GM12892 (cell line): Measurements from ENCODE around the gene SAC3D1.

Source experiments
- DNase-seq: peaks from one replicate; pipeline ENCODE4 v3.0.0; 2011; ENCODE audit not compliant: insufficient read length
- FAIRE-seq: peaks from 2 replicates; lab custom pipeline; 2011; peaks lifted over from hg19 to GRCh38; lab: Jason Lieb, UNC
- POLR2A ChIP-seq: IDR thresholded peaks from 2 replicates; pipeline ENCODE4 v1.6.1; 2011; ENCODE audit warnings: low read depth, low read length, control low read depth
- POLR2AphosphoS5 ChIP-seq: IDR thresholded peaks from 2 replicates; pipeline ENCODE4 v1.6.1; 2011; ENCODE audit warnings: low read depth, low read length, control low read depth
- TAF1 ChIP-seq: IDR thresholded peaks from 2 replicates; pipeline ENCODE4 v1.6.1; 2011; ENCODE audit warnings: low read depth, mild to moderate bottlenecking, control low read depth, low read length, borderline replicate concordance

Gene SAC3D1

DNA sequence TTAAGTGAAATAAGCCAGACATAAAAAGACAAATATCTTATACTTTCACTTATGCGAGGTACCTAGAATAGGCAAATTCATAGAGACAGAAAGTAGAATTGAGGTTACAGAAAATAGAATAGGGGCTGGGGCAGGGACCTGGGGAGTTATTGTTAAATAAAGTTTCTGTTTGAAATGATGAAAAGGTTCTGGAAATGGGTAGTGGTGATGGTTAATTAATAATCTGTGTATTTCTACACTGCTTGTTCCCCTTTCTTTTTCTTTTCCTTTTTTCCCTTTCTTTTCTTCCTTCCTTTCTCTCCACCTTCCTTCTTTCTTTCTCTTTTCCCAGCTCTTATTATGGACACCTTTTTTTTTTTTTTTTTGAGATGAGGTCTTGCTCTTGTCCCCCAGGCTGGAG lies 14.5 kb downstream of the SAC3D1 start:
- no peak for FAIRE-seq
- no peak for TF ChIP-seq POLR2AphosphoS5
- no peak for TF ChIP-seq TAF1
- TF ChIP-seq POLR2A: no peak

DNA sequence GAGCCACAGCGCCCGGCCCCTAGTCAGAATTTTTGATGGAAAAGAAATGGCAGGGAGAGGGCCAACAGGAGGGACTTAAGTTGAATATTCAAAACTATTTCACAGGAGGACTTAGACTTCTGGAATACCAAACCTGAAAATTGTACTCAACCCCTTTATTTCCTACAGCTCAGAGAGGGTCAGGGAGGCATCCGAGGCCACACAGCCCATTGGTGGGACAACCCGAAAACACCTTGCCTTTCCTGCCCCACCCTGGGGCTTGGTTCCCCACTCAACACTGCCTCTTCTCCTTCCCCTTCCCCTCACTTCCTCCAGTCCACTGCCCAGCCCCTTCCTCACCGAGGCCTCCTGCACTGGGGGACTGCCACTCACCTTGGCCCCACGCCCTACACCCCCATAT lies 16.0 kb downstream of the SAC3D1 start:
- DNase-seq: no peak
- TF ChIP-seq TAF1 (no peak), POLR2AphosphoS5 (no peak), POLR2A (no peak)
- FAIRE-seq: no peak

More for the DNA sequence above, 14.5 kb downstream of the SAC3D1 start:
- no peak for DNase-seq

DNA sequence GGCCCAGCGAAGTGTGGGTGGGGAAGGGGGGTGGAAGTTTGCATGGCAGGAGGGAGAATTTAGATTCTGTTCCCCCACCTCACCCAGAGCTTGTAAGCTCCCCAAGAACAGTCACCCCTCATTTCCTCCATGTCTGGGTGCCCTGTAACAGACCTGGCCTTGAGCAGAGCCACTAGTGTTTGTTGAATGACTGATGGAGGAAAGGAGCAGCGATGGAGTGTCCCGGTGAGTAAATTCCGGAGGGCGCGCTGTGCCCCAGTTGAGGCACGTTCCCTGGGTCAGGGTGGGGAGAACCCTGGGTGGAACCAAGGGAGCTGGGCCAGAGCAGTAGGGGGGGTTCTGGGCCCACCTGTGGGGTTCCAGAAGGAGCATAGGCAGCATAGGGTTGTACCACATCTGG lies 16.5 kb downstream of the SAC3D1 start:
- FAIRE-seq: no peak
- TF ChIP-seq POLR2A (no peak), POLR2AphosphoS5 (no peak), TAF1 (no peak)
- no peak for DNase-seq

DNA sequence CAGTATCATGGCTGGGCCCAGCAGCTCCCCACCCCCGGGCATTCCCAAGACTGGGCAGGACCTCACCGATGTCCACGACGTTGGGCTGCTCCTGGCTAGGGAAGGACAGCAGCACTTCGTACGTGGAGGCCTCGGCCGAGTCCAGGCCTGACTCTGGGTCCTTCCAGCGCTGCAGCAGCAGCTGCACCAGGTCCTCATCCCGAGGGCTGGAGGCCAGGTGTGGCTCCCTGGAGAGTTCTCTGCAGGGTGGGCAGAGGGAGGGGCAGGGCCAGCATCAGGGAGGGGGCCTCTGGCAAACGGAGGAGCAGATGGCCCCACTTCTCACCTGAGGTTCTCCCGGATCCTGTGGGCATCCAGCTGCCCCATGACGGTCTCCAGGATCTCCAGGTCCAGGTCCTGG lies 17.0 kb downstream of the SAC3D1 start:
- DNase-seq (no peak), FAIRE-seq (no peak)
- TF ChIP-seq POLR2AphosphoS5 (no peak), POLR2A (no peak), TAF1 (no peak)

DNA sequence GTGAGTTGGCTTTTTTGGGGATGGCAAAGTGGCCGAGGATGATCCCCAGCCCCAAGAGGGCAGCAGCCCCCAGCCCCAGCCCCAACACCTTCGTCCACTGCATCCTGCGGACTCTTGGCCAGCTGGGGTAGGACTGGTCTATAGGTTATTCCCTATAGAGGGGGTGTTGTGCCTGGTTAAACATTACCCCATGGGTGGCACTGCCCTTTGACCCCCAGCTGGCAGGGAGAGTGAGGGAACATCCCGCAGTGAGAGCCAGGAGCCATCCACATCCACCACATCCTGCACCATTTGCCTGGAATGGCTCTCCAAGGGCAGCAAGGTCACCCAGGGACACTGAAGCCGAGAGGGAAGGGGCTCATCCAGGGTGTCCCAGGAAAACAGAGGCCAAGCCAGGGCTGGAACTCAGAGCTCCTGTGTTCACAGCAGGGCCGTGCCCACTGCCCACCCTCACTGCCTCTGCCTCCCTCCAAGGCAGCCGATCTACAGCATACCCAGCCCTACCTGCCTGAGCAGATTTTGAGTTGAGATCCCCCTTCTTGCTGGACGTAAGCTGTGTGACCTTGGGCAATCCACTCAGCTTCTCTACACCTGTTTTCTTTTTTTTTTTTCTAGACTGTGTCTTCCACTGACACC lies 17.5 kb downstream of the SAC3D1 start, which contains the start of gene NAALADL1:
Gene NAALADL1 (minus strand): TSS at position 135 of the 636 bp plus-strand sequence. CDS start 32 bp downstream, at position 103.
- TF ChIP-seq TAF1 (no peak), POLR2A (no peak), POLR2AphosphoS5 (no peak)
- DNase-seq (no peak), FAIRE-seq (no peak)

DNA sequence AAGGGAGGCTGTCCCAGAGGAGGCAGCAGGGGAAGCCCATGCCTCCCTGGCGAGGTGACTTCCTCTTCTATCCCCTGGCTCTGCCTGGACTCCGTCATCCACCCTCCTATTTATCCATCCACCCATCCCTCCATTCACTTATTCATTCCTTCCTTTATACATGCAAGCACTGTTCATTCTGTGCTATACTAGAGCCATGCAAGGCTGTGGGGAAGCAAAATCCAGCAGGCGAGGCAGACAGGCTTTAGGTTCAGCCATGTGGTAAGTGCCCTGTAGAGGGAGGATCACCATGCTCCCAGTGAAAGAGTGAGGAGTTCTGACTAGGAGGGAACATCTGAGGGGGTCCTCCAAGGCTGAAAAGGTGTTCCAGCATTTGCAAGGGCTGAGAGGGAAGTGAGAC lies 18.5 kb downstream of the SAC3D1 start:
- TF ChIP-seq POLR2A (no peak), TAF1 (no peak), POLR2AphosphoS5 (no peak)
- no peak for DNase-seq
- FAIRE-seq: no peak

DNA sequence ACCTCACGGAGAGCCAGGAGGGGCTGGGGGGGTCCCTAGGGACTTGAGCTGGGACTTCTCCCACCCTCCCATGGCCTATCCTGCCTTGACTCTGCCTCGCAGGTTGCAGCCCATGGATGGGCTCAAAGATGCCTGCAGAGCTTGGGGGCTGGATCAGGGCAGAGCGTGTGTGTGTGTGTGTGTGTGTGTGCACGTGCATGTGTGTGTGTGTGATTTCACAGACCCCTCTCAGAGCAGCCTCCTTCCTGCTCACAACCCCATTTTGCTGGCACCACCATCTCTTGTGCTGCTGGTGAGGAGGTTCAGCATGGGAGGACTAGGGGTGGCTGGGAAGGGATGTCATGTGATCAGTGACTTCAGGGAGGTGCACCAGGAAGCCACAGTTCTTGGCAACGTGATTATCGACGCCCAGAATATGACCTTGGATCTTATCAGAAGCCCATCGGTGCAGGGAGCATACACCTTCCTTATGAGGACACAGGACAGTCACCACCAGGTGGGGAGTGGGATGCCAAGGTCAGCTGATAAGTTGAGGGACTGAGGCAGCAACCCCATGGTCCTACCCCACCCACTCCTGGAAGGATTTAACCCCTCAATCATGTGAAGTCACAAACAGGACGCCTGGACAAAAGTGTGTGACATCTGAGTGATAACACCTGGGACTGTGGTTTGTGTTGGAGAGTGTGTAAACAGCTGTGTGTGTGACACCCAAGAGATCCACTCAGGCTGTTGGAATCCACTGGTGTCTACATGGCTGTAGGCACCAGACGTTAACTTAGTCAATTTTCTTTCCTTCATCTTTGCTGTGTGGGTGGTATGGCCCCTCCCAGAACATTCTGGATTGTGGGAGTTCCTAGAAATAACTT lies 19.2 kb downstream of the SAC3D1 start:
- DNase-seq: no peak
- no peak for FAIRE-seq
- TF ChIP-seq TAF1 (no peak), POLR2AphosphoS5 (no peak)

DNA sequence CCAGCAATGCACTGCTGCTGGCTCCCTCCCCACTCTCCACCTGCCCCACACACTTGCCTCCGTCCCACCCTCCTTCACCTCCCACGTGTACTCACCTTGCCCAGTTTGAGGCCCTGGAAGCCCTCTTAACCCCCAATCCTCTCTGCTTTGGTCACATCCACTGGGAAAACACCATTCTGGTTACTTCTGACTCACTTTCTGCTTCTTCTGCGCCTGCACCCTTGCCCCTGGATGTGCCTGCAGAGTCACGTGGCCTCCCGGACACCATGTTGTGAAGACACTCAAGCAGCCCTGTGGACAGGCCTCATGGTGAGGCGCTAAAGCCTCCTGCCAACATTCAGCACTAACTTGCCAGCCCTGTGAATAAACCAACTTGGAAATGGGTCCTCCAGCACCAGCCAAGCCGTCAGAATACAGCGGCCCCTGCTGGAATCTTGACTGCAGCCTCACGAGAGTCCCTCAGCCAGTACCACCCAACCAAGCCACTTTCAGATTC lies 20.0 kb downstream of the SAC3D1 start:
- FAIRE-seq: no peak
- TF ChIP-seq POLR2AphosphoS5 (no peak), POLR2A (no peak), TAF1 (no peak)
- no peak for DNase-seq

DNA sequence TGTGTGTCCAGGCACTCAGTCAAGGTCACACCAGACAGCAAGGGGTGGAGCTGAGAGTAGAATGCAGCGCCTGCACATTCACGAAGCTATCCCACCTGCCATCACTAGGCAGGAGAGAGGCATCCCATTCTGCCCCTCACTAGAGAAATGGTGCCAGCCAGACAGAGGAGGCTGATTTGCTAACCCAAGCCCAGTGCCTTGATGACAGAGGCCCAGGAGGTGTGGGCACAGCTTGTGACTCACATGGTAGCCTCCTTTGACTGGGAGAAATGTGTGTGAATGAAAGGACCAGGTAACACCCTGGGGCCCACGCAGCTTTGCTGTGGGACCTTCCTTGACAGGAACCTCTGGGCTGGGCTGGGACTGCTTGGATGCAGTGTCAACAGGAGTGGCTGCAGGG lies 22.5 kb downstream of the SAC3D1 start:
- no peak for TF ChIP-seq POLR2A
- TF ChIP-seq POLR2AphosphoS5: no peak
- TF ChIP-seq TAF1: no peak
- FAIRE-seq (no peak), DNase-seq (no peak)

DNA sequence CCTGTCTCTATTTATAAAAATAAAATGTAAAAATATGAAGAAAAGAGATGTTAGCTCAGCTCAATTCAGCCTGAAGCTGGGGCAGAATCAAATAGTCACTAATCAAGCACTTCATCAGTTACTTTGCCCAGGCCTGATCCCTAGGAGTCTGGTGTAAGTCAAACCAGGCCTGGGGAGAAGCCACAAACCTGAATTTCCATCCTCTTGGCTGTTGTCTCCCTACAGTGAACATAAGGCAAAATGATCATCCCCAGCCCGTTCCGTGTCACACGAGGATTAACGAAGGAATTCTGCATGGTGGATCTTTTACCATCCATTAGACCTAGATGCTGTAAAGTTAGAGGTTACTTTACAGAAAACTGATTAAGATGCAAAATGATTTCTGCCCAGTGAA lies 23.8 kb downstream of the SAC3D1 start:
- FAIRE-seq: no peak

DNA sequence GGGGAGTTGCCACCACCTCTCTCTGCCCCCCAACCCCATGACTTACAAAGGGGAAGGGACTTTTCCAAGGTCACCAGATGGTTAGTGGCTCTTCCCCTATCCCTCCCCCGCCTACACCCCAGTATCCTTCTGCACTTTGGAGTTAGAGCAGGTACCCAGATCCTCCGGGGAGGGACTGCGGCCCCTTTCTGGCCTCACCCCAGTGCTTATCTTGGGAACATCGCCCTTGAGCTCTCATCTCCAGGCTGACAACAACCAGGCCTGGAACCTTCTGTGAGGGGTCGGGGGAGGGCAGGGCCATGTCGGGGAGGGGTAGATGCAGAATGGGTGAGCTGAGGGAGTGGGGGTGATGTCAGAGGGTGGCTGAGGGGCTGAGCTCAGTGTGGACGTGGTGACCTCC lies 24.8 kb downstream of the SAC3D1 start:
- TF ChIP-seq POLR2A: no peak
- TF ChIP-seq TAF1: no peak
- no peak for TF ChIP-seq POLR2AphosphoS5
- FAIRE-seq: no peak
- DNase-seq: no peak

More for the DNA sequence above, 23.8 kb downstream of the SAC3D1 start:
- no peak for TF ChIP-seq POLR2A
- no peak for TF ChIP-seq TAF1
- TF ChIP-seq POLR2AphosphoS5: no peak
- no peak for DNase-seq
